K562 (cell line): Measurements from ENCODE around the gene PLXNA2. TPM values are rescaled to one million over a fixed set of nuclear protein-coding genes. Genes with fewer than 3 reads are reported as not detected.

ENCODE experiments used
- ARID4B ChIP-seq: sonication (generic); formaldehyde crosslinking; IDR thresholded peaks from 2 replicates; pipeline ENCODE4 v1.8.0; 2022; ENCODE audit warnings: mild to moderate bottlenecking, missing genetic modification reagents
- CTBP1 ChIP-seq: fragments of 450-650 bp; IDR thresholded peaks from 2 replicates; pipeline ENCODE4 v1.6.1; 2016; ENCODE audit warnings: borderline replicate concordance
- EZH2 ChIP-seq: IDR thresholded peaks from 2 replicates; pipeline ENCODE4 v1.6.1; 2012; ENCODE audit warnings: low read depth, mild to moderate bottlenecking, inconsistent platforms, low read length, borderline replicate concordance
- ZFP36 ChIP-seq: fragments of 150-350 bp; IDR thresholded peaks from 2 replicates; pipeline ENCODE4 v1.6.1; 2018; ENCODE audit warnings: low read length, low read depth; ENCODE audit not compliant: partially characterized antibody
- ZNF512 ChIP-seq: IDR thresholded peaks from 2 replicates; pipeline ENCODE4 v1.6.1; 2016; ENCODE audit warnings: missing genetic modification characterization, missing compliant biosample characterization
- polyA plus RNA-seq, 8 experiments: library from polyadenylated mRNA; depleted of rRNA in 4 of 8; stranded (reverse) in 5 of 8; unstranded in 3 of 8; fragments of >200 nt; fragmentation: Nextera tagmentation in 2 of 8; fragmentation: Illumina TruSeq in 1 of 8; extraction: Ambion mirVana in 2 of 8; extraction: Trizol in 1 of 8; gene quantifications; 2 replicates each; pipeline versions ENCODE4 v1.2.1 to v1.2.3, GENCODE V29; 2011 to 2014; ENCODE audit warnings: inconsistent platforms in 1 of 8, missing spikeins in 1 of 8
- total RNA-seq, 7 experiments: library from RNA; depleted of rRNA in 6 of 7; stranded (reverse); fragments of >200 nt in 6 of 7; fragmentation: Illumina TruSeq in 2 of 7; extraction: Trizol in 2 of 7; gene quantifications; 2 replicates each; pipeline versions ENCODE4 v1.2.1 to v1.2.3, GENCODE V29; 2011 to 2021; ENCODE audit warnings: low replicate concordance in 1 of 7

Gene PLXNA2
- total and polyA plus RNA-seq, 9 of the 15 experiments (the other 6 are each of a cell fraction or from before 2014, with no cell fraction given) = 0.01 to 1.3 (median 0.32) TPM

GRCh38 chr1:208047975-208048374 lies 196.2 kb downstream of the PLXNA2 start (continued):
- TF ChIP-seq ZNF512 (tag) (no peak), CTBP1 (no peak), EZH2 (no peak), ZFP36 (no peak), ARID4B (CRISPR knock-in tag) (no peak)
